ENCODE results near the gene PTBP2. TPM values are rescaled to one million over a fixed set of nuclear protein-coding genes. Genes with fewer than 3 reads are reported as not detected.
A peak's percentile ranks its signal among the peaks of the same experiment; 100 is the strongest.

PTBP2 gene
- polyA plus RNA-seq, 1 experiment = 5.7 TPM

- no peak for TF ChIP-seq CTCF (IDR thresholded peaks at IDR 0.05; ENCODE audit: insufficient read depth, low read depth, low read length)
- ChIA-PET POLR2A (no interaction called here), CTCF (interaction anchor here (1.3 kb wide), 1 partner anchor 24 kb away, joined by 4 read pairs; no protein-coding TSS in a partner anchor)
- Histone ChIP-seq H3K27me3 (ENCODE audit: control insufficient read depth, insufficient read depth, low read length) (no peaks in the 10 kb centered on the region), H3K36me3 (ENCODE audit: control insufficient read depth, insufficient read depth, low read length) (no peaks in the 10 kb centered on the region), H3K4me3 (ENCODE audit: low read depth, low read length) (no peak overlapping the region)
- DNase-seq (ENCODE audit: low read depth) = no peak
These were observed 120.6 kb downstream of the PTBP2 start for GRCh38 chr1:96842215-96842614.

GRCh38 chr1:96843196-96843595, 121.6 kb downstream of the PTBP2 start:
- no peaks in the 10 kb centered on the region for H3K27me3 ChIP-seq (ENCODE audit: control insufficient read depth, insufficient read depth, low read length)
- H3K36me3 ChIP-seq (ENCODE audit: control insufficient read depth, insufficient read depth, low read length) = no peaks in the 10 kb centered on the region
- ChIA-PET POLR2A (no interaction called here), CTCF (interaction anchor here (0.6 to 1.3 kb wide), 4 partner anchors 25 to 1759 kb away, joined by 3 to 4 read pairs (median 3); no protein-coding TSS in a partner anchor)
- peak; percentile 23 for DNase-seq (ENCODE audit: low read depth)
- TF ChIP-seq CTCF (IDR thresholded peaks at IDR 0.05; ENCODE audit: insufficient read depth, low read depth, low read length) = no peak
- H3K4me3 ChIP-seq (ENCODE audit: low read depth, low read length) = no peak overlapping the region

- DNase-seq (ENCODE audit: low read depth) = no peak
- no peak for TF ChIP-seq CTCF (IDR thresholded peaks at IDR 0.05; ENCODE audit: insufficient read depth, low read depth, low read length)
- CTCF ChIA-PET = interaction anchor here (0.6 to 1.3 kb wide), 4 partner anchors 25 to 1760 kb away, joined by 3 to 4 read pairs (median 3); no protein-coding TSS in a partner anchor
These were observed 122.0 kb downstream of the PTBP2 start for GRCh38 chr1:96843601-96844000.

GRCh38 chr1:96845464-96845863, 123.9 kb downstream of the PTBP2 start:
- H3K4me3 ChIP-seq (ENCODE audit: low read depth, low read length) = no peak overlapping the region
- CTCF ChIA-PET = interaction anchor here (0.5 kb wide), 1 partner anchor 403 kb away, joined by 3 read pairs; no protein-coding TSS in a partner anchor
- no peak for DNase-seq (ENCODE audit: low read depth)
- H3K36me3 ChIP-seq (ENCODE audit: control insufficient read depth, insufficient read depth, low read length) = no peaks in the 10 kb centered on the region
- no peaks in the 10 kb centered on the region for H3K27me3 ChIP-seq (ENCODE audit: control insufficient read depth, insufficient read depth, low read length)
- POLR2A ChIA-PET = no interaction called here
- TF ChIP-seq CTCF (IDR thresholded peaks at IDR 0.05; ENCODE audit: insufficient read depth, low read depth, low read length) = peak; percentile 44

More at GRCh38 chr1:96843601-96844000, 122.0 kb downstream of the PTBP2 start:
- Histone ChIP-seq H3K36me3 (ENCODE audit: control insufficient read depth, insufficient read depth, low read length) (no peaks in the 10 kb centered on the region), H3K4me3 (ENCODE audit: low read depth, low read length) (no peak overlapping the region), H3K27me3 (ENCODE audit: control insufficient read depth, insufficient read depth, low read length) (no peaks in the 10 kb centered on the region)
- POLR2A ChIA-PET = no interaction called here

GRCh38 chr1:96861836-96862235, 140.3 kb downstream of the PTBP2 start:
- POLR2A ChIA-PET = no interaction called here
- Histone ChIP-seq H3K36me3 (ENCODE audit: control insufficient read depth, insufficient read depth, low read length) (no peaks in the 10 kb centered on the region), H3K27me3 (ENCODE audit: control insufficient read depth, insufficient read depth, low read length) (no peaks in the 10 kb centered on the region), H3K4me3 (ENCODE audit: low read depth, low read length) (no peak overlapping the region)
- TF ChIP-seq CTCF (IDR thresholded peaks at IDR 0.05; ENCODE audit: insufficient read depth, low read depth, low read length) = no peak
- no peak for DNase-seq (ENCODE audit: low read depth)
- CTCF ChIA-PET = no interaction called here
